HG02610 (cell line): ENCODE results near the gene LDHA.

Source experiments
- ATAC-seq: cut with Tn5 transposase; IDR thresholded peaks from one replicate; pipeline ENCODE4 v1.9.1; 2021; ENCODE audit warnings: mild to moderate bottlenecking, moderate library complexity; ENCODE audit not compliant: unreplicated experiment

The LDHA gene

DNA sequence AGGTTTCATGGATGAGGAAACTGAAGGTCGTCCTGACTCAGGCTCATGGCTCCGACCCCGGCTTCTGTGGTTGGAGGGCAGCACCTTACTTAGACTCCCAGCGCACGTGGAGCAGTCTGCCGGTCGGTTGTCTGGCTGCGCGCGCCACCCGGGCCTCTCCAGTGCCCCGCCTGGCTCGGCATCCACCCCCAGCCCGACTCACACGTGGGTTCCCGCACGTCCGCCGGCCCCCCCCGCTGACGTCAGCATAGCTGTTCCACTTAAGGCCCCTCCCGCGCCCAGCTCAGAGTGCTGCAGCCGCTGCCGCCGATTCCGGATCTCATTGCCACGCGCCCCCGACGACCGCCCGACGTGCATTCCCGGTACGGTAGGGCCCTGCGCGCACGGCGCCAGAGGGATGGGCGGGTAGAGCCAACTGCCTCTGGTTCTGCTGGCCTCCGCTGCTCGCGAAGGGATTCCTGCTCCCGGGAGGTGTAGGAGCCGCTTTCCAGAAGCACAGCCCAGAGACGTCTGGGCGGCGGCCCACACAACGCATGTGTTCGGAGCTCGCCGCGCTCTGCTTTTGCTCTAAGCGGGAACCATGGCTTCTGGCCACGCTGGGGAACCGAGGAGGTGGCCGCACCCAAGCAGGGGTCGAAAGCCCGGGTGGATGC is at the start of gene LDHA:
LDHA (plus strand) TSS at position 289 of the 653 bp plus-strand sequence. CDS start 2,280 bp downstream, outside the sequence.
- peak; percentile 71 for ATAC-seq

- ATAC-seq: no peak
Measured at GRCh38 chr11:18347471-18348125, 46.8 kb upstream of the LDHA start.

DNA sequence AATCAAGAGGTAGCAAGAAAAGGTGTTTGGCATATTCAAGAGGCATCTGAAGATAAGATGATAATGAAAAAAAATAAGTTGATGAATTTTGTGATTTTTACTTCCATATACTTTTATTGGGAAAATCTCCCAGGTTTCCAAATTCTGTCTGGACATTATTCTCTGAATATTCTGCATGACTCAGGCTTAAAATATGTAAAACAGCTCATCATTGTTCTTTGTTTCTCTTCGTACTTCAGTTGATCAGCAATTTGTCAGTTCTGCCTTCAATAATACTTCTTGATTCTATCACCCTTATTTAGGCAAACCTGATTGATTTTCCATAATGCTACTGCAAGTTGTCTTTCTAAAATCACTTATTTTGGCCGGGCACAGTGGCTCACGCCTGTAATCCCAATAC is 41.8 kb upstream of the LDHA start:
- no peak for ATAC-seq

DNA sequence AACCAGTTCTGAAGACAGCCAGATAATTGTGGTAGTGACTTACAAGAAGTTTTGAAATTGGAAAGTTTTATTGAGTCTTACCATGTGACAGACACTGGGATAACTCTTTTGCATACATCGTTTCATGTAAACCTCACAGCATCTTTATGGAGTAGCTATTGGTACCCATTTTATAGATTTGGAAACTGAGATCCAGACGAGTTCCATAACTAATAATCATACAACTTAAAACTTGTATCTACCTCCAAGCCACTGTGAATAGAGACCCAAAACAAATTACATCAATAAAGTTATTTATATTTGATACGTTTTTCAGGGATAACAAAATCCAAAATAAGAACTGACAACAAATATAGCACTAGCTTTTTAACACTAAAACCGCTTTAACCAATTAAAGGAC is 35.7 kb upstream of the LDHA start:
- ATAC-seq: no peak

GRCh38 chr11:18361154-18361553 is 33.2 kb upstream of the LDHA start:
- ATAC-seq: no peak

GRCh38 chr11:18364495-18365073 is 29.8 kb upstream of the LDHA start:
- no peak for ATAC-seq

- no peak for ATAC-seq
Measured at GRCh38 chr11:18365741-18366140, 28.6 kb upstream of the LDHA start.

- ATAC-seq: no peak
Measured at GRCh38 chr11:18366286-18366685, 28.1 kb upstream of the LDHA start.

DNA sequence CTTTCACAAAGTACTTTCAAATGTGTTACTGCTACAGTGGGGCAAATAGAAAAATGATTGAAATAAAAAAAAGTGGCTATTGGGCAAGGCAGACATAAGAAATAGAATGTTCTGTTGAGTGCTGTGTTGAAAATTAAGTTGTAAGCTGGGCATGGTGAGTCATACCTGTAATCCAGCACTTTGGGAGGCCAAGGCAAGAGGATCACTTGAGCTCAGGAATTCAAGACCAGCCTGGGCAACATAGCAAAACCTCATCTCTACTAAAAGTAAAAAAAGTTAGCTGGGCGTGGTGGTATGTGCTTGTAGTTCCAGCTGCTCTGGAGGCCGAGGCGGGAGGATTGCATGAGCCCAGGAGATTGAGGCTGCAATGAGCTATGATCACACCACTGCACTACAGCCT is 26.9 kb upstream of the LDHA start:
- no peak for ATAC-seq

- no peak for ATAC-seq
Measured at GRCh38 chr11:18368221-18368620, 26.1 kb upstream of the LDHA start.

DNA sequence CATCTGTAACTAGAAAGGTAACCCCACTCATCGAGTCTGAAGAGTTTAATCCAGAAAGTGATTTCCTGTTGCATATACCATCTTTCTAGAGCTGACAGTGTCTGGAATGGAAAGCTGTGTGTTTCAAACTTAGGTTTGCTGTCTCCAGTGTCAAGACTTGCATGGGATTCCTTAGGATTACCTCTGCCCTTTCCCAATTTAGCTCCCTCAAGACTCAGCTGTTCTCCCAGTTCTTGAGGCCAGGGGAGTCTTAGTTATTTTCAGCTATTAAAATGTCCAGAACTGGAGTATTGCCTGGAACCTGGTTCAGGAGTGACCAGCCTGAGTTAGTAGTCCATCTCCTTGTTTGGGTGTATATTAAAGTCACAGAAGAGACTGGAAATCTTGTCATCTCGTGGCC is 25.0 kb upstream of the LDHA start:
- no peak for ATAC-seq

DNA sequence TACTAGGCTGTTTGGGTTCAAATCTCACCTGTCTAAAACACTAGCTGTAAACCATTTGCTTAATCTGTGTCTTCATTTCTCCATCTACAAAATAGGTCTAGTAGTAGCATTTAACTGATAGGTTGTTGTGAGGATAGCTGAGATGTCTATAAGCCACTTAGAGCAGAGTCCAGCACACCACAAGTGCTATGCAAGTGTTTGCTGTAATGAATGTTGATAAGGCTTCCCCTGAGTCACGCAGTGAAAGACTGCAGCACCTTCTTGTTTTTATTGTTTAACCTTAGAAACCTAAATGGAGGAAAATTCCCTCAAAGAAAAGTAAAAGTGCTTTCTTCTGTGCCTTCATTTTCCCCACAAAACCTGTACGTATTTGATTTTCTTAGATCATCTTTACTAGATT is 23.1 kb upstream of the LDHA start:
- ATAC-seq: no peak

- ATAC-seq: no peak
Measured at GRCh38 chr11:18372201-18372600, 22.2 kb upstream of the LDHA start.

DNA sequence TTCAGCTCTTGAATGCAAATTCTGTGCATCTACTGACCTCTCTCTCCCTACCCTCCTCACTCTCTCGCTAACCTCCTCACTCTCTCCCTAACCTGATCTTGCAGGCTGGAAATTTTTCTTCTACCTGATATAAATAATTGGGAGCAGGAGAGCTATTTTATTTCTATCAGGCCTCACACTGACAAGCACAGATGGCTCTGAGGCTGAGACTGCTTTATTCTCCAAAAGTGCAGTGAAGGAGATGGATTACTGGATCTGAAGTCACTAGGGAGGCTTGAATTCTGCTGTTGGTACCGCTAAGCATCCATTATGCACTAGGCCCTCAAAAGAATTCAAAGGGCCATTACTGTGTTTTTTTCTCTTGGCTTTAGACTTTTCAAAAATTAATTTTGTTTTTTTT is 19.4 kb upstream of the LDHA start:
- ATAC-seq: no peak

DNA sequence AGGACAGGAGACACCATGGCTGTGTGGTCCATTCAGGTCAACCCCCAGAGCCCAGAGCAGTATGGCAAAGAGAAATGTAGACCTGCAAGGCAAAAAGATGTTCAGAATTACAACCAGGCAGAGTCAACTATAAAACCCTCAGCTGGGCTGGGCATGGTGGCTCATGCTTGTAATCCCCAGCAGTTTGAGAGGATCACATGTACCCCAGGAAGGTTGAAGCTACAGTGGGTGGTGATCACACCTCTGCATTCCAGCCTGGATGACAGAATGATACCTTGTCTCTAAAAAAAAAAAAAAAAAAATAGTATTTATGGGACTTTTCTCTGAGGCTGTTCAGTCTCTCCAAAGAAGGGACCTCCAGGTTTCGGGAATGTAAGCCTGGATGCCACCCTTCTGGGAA is 18.4 kb upstream of the LDHA start:
- no peak for ATAC-seq

DNA sequence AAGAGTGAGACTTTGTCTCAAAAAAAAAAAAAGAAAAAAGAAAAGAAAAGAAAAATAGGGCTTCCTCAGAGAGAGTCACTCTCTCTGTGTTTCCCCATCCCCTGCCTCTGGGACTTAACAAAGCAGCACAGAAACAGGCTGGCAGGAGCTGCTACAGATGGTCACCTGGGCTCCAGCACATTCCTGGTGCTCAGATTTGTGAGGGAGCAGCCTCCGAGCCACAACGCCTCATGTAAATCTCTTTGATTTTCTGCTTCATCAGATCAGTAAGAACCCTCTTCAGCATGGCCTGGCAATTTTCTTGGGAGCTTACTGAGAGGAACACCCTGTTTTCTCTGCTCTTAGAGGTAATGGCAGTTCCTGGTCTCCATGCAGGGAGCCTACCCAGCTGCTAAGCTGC is 15.2 kb upstream of the LDHA start:
- no peak for ATAC-seq

DNA sequence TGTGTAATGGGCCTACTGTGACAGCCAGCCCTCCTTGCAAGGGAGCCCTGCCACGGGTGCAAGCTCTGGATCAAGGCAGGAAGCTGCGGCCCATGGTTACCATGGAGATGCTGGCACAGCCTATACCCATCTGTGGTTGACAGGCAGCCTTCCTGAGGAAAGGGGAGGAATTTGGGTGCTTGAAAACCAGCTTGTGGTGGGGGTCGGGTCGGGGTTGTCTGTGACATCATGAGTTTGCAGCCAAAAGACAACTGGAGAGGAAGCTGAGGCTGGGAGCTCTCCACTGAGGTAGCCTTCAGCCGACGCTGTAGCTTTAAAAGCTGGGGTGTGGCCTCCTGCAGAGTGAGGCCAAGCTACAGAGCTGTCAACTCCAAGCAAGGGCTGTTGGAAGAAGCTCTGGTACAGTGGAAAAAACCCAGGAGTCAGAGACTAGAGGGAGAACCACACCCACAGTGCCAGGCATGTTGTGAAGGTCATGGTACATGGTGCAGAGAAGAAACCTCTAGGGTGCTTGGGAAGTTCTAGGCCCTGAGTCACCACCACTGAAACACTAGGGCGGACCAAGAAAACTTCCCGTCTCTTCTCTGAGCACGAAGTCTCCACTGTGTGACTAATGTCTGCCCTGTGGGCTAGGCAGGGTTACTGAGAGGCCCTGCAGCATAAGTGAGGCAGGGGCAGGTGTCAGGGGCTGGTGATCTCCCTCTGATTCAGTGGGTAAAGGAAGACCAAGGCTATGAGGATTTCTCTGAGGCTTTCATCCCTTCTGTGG is 10.8 kb upstream of the LDHA start:
- ATAC-seq: peak; percentile 94

DNA sequence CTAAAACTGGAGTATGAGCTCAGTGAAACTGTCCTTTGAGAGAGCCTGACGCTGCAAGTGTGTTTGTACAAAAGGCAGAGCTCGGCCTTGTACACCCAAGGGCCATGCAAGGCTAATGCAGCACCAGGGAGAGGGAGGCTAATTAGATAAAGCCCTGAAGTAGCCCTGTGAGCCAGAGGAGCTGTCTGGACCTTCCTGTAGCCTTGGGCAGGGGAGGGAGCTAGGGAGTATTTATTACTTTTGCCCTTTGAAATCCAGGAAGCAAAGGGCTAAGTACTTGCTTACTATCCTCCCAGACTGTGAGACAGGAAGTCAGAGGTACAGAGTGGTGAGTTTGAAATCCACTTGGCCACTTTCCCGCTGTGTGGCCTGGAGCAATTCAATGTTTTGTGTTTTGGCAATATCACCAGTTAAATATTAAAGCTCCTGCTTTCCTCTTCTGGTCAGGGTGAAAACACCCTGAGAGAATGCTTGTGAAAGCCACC is 10.2 kb upstream of the LDHA start:
- ATAC-seq: peak; percentile 18

DNA sequence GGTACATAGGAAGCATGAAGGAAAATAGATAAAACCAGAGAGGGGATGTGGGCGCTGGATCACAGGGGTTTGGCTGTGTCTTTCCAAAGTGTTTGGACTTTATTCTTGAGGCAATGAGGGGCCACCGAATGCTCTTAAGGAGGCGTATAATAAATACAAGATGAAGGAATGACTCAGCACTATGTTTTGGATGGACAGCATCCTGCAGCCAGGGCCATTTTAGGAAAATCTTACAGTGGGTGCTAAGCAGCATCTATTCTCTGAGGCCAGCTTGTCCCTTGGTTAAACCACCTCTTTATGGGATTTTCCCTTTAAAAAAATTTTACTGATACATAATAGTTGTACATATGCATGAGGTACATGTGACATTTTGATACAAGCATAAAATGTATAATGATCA is 4.3 kb upstream of the LDHA start:
- no peak for ATAC-seq

- no peak for ATAC-seq
Measured at GRCh38 chr11:18392434-18393321, 1.7 kb upstream of the LDHA start.
